Subcutaneous adipose tissue (tissue), 4 donors: ENCODE measurements around the gene CALHM5. TPM values are rescaled to one million over a fixed set of nuclear protein-coding genes. Genes with fewer than 3 reads are reported as not detected.

Source experiments
- CTCF ChIP-seq: fragments of 450-650 bp; IDR thresholded peaks from one replicate; pipeline ENCODE4 v1.5.1; 2016; ENCODE audit warnings: low read depth, mild to moderate bottlenecking, control low read depth, antibody characterized with exemption, moderate library complexity
- total RNA-seq, 4 donors: library from RNA; depleted of rRNA; stranded (reverse); fragments of >200 nt; gene quantifications; one replicate each; pipeline ENCODE4 v1.1.0, GENCODE V29; 2016

CALHM5 gene
- total RNA-seq, 4 donors from 2014 or later, result 2.3 to 3.3 (median 2.7) TPM

- no peak for TF ChIP-seq CTCF
Observed at GRCh38 chr6:116562019-116562403, 50.6 kb downstream of the CALHM5 start.

- TF ChIP-seq CTCF, result no peak
Observed at GRCh38 chr6:116562614-116563013, 51.2 kb downstream of the CALHM5 start.

GRCh38 chr6:116563830-116564229 is 52.4 kb downstream of the CALHM5 start:
- TF ChIP-seq CTCF, result no peak

- TF ChIP-seq CTCF, result no peak
Observed at GRCh38 chr6:116564311-116564710, 52.9 kb downstream of the CALHM5 start.

GRCh38 chr6:116564921-116565872 is 53.8 kb downstream of the CALHM5 start:
- no peak for TF ChIP-seq CTCF

- no peak for TF ChIP-seq CTCF
Observed at GRCh38 chr6:116568111-116568510, 56.7 kb downstream of the CALHM5 start.

GRCh38 chr6:116568821-116569755 is 57.6 kb downstream of the CALHM5 start:
- TF ChIP-seq CTCF, result no peak
